DND-41 (cell line): ENCODE measurements around the gene ANXA9.

Experiments used
- ATAC-seq: fragments of 200-7000 bp; cut with Tn5 transposase; 3 replicates; pipeline ENCODE4 v1.9.1; 2021; ENCODE audit warnings: low read depth; ENCODE audit not compliant: insufficient read depth
- DNase-seq: peaks from one replicate; pipeline ENCODE4 v3.0.0-alpha.2; 2020
- H2AFZ ChIP-seq: 2 replicates; pipeline ENCODE4 v1.6.0; 2012; ENCODE audit warnings: low read depth, low read length
- H3K27ac ChIP-seq: 2 replicates; pipeline ENCODE4 v1.5.1; 2012; ENCODE audit warnings: low read length, inconsistent platforms
- H3K27me3 ChIP-seq: fragments of 200-600 bp; sonication (generic); 2 replicates; pipeline ENCODE4 v1.6.0; 2012; ENCODE audit warnings: low read length, mild to moderate bottlenecking, inconsistent platforms; ENCODE audit not compliant: insufficient read depth, poor library complexity
- H3K36me3 ChIP-seq: 2 replicates; pipeline ENCODE4 v1.5.1; 2012; ENCODE audit warnings: low read length, inconsistent platforms; ENCODE audit not compliant: insufficient read depth
- H3K4me1 ChIP-seq: 2 replicates; pipeline ENCODE4 v1.5.1; 2012; ENCODE audit warnings: mild to moderate bottlenecking, low read length; ENCODE audit not compliant: insufficient read depth
- H3K4me2 ChIP-seq: 2 replicates; pipeline ENCODE4 v1.6.0; 2012; ENCODE audit warnings: mild to moderate bottlenecking, moderate library complexity, low read length, inconsistent platforms; ENCODE audit not compliant: insufficient read depth
- H3K4me3 ChIP-seq, 2 experiments: fragments of 200-600 bp in 1 of 2; shearing (Covaris generic) in 1 of 2; 2 replicates each; pipeline ENCODE4 v1.5.1; 2012 to 2016; ENCODE audit warnings: inconsistent platforms in 2 of 2, low read length in 2 of 2, mild to moderate bottlenecking in 2 of 2, low read depth in 1 of 2, moderate library complexity in 1 of 2
- H3K79me2 ChIP-seq: 2 replicates; pipeline ENCODE4 v1.6.0; 2012; ENCODE audit warnings: low read length, inconsistent platforms; ENCODE audit not compliant: insufficient read depth
- H3K9ac ChIP-seq: 2 replicates; pipeline ENCODE4 v1.6.0; 2012; ENCODE audit warnings: low read depth, mild to moderate bottlenecking, inconsistent platforms, low read length, moderate library complexity
- H3K9me3 ChIP-seq: 2 replicates; pipeline ENCODE4 v1.5.1; 2012; ENCODE audit warnings: low read length, moderate library complexity, mild to moderate bottlenecking, inconsistent platforms; ENCODE audit not compliant: insufficient read depth, severe bottlenecking
- H4K20me1 ChIP-seq: 2 replicates; pipeline ENCODE4 v1.6.0; 2012; ENCODE audit warnings: low read length; ENCODE audit not compliant: insufficient read depth
- EZH2 ChIP-seq: IDR thresholded peaks from 3 replicates; pipeline ENCODE4 v1.6.1; 2012; ENCODE audit warnings: borderline replicate concordance, low read depth, mild to moderate bottlenecking, moderate library complexity, low read length, inconsistent platforms; ENCODE audit not compliant: severe bottlenecking
- TF ChIP-seq, protein P1 (sequence below): IDR thresholded peaks from 2 replicates; pipeline ENCODE4 v1.5.1; 2012; ENCODE audit warnings: borderline replicate concordance, low read length, moderate library complexity, mild to moderate bottlenecking; ENCODE audit not compliant: poor library complexity, severe bottlenecking; ENCODE audit errors: extremely low read depth

The ANXA9 gene

DNA sequence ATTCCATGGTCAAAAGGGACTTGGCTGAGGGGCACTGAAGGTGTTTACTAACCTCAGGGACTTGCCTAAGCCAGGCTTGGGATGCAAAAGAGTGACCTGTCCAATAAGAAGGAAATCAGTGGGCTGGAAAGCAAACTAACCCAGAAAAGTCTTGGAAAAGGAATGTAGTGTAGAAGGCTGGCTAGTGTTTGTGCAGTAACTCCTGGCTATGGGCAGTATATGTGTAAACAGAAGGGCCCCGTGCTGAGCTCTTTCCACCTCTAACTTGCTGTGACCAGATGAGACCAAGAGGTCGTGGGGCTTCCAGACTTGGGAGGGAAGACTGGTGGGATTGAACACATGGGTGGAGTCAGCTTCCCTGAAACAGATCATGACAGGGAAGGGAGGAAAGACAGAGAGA, 20.5 kb downstream of the ANXA9 start:
- H3K36me3 ChIP-seq: no peaks in the 10 kb centered on the region; the same call in 1 of the 2 replicates
- H3K9me3 ChIP-seq: no peaks in the 10 kb centered on the region
- H3K27me3 ChIP-seq: no peaks in the 10 kb centered on the region
- no peak overlapping the region for H2AFZ ChIP-seq
- H3K79me2 ChIP-seq: no peaks in the 10 kb centered on the region
- ATAC-seq (no peak), DNase-seq (no peak)
- H3K4me3 ChIP-seq: no peak overlapping the region
- H4K20me1 ChIP-seq: no peaks in the 10 kb centered on the region
- TF ChIP-seq, protein P1, sequence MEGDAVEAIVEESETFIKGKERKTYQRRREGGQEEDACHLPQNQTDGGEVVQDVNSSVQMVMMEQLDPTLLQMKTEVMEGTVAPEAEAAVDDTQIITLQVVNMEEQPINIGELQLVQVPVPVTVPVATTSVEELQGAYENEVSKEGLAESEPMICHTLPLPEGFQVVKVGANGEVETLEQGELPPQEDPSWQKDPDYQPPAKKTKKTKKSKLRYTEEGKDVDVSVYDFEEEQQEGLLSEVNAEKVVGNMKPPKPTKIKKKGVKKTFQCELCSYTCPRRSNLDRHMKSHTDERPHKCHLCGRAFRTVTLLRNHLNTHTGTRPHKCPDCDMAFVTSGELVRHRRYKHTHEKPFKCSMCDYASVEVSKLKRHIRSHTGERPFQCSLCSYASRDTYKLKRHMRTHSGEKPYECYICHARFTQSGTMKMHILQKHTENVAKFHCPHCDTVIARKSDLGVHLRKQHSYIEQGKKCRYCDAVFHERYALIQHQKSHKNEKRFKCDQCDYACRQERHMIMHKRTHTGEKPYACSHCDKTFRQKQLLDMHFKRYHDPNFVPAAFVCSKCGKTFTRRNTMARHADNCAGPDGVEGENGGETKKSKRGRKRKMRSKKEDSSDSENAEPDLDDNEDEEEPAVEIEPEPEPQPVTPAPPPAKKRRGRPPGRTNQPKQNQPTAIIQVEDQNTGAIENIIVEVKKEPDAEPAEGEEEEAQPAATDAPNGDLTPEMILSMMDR: no peak
- TF ChIP-seq EZH2: no peak
- peaks cover 48% of the 10 kb centered on the region for H3K4me1 ChIP-seq
- H3K9ac ChIP-seq: 0 out of 2 replicates have a peak overlapping the region, but pooled peaks have one; percentile 8
- peak overlapping the region; percentile 26 for H3K4me2 ChIP-seq
- H3K27ac ChIP-seq: 0 out of 2 replicates have a peak overlapping the region, but pooled peaks have one; percentile 4

DNA sequence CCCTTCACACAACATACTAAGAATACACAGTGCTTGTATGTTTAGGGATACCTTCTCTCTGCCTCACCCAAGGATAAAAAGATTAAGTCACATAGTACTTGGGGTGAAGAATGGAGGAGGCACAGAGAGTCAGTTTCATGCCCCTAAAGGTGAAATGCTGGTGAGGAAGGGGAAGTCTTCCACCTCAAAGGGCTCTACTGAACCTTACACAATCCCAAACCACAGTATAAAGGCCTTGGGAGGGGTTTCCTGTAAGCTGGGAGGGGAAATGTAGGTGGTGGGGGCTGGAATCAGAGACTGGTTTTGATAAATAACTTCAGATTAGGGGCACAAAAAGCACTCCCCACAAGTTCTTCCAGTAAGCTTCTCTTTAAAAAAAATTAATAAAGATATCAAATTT, 21.1 kb downstream of the ANXA9 start:
- Histone ChIP-seq H3K4me2 (peak overlapping the region; percentile 26), H2AFZ (no peak overlapping the region), H3K27ac (peak overlapping the region; percentile 4; the same call in 1 of the 2 replicates), H4K20me1 (no peaks in the 10 kb centered on the region), H3K27me3 (no peaks in the 10 kb centered on the region), H3K9ac (no peak overlapping the region), H3K9me3 (no peaks in the 10 kb centered on the region), H3K4me3 (no peak overlapping the region), H3K79me2 (no peaks in the 10 kb centered on the region), H3K4me1 (peaks cover 53% of the 10 kb centered on the region), H3K36me3 (no peaks in the 10 kb centered on the region; the same call in 1 of the 2 replicates)
- ATAC-seq (peak; percentile 56), DNase-seq (peak; percentile 53)
- TF ChIP-seq, protein P1: no peak
- no peak for TF ChIP-seq EZH2

DNA sequence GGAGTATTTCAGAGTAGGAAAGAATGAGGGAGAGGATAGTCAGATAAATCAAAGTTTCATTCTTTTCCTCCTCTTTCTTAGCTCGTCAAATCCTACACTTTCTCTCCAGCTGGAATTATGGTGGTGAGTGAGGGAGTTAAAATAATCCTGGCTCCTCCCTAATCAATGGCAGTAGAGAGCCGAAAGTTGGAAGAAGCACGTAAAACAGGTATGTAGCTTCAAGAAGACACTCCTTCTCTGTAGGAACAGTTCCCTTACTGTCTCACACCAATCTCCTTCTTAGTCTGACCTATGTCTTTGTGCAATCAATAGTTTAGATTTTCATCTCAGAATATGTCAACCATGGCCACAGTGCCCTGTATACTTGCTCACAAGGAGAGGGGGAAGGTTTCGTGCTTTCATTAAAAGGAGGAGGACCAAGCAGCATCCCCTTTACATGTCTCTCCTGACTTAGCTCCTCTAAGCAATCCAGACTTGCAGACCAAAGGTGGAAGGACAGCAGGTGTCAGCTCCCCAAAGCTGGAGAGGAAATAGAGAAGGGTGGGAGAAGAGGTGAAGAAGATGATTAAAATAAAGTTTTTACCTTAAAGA, 23.7 kb downstream of the ANXA9 start:
- H3K4me3 ChIP-seq: peak overlapping the region; percentile 3 to 62; a peak in 3 of 4 replicates
- DNase-seq: no peak
- H3K79me2 ChIP-seq: peaks cover 24% of the 10 kb centered on the region
- H2AFZ ChIP-seq: peak overlapping the region; percentile 87
- H3K9ac ChIP-seq: peak overlapping the region; percentile 56
- H3K36me3 ChIP-seq: peaks cover 3% of the 10 kb centered on the region; the same call in 1 of the 2 replicates
- H3K4me2 ChIP-seq: peak overlapping the region; percentile 88
- no peaks in the 10 kb centered on the region for H3K9me3 ChIP-seq
- H3K27ac ChIP-seq: peak overlapping the region; percentile 84
- no peaks in the 10 kb centered on the region for H4K20me1 ChIP-seq
- no peak for ATAC-seq
- TF ChIP-seq, protein P1: no peak
- no peak for TF ChIP-seq EZH2
- no peaks in the 10 kb centered on the region for H3K27me3 ChIP-seq
- H3K4me1 ChIP-seq: peaks cover 74% of the 10 kb centered on the region
